Activated CD4-positive, alpha-beta T cell treated with anti-CD3 and anti-CD28 coated beads for 36 hours (primary cell): ENCODE measurements around the gene CCDC185. TPM values are rescaled to one million over a fixed set of nuclear protein-coding genes. Genes with fewer than 3 reads are reported as not detected.
"Not testable (repeated sequence)": the region's sequence is repeated elsewhere in the genome, so short reads cannot be mapped to it uniquely, and the experiment has no call there.

Experiments
- ATAC-seq: fragments of 200-7000 bp; cut with Tn5 transposase; one replicate; pipeline ENCODE4 v1.10.0; 2021; ENCODE audit warnings: mild to moderate bottlenecking, moderate library complexity
- CTCF ChIA-PET: fragments of 350-600 bp; sonication (Branson Sonifier 250); formaldehyde crosslinking; loops from one replicate; lab custom pipeline; 2021; ENCODE audit warnings: antibody characterized with exemption; lab: Charles Lee
- POLR2A ChIA-PET: fragments of 350-600 bp; sonication (Branson Sonifier 250); formaldehyde crosslinking; loops from one replicate; lab custom pipeline; 2021; ENCODE audit warnings: antibody characterized with exemption, inconsistent platforms; lab: Charles Lee
- DNase-seq: peaks from one replicate; pipeline ENCODE4 v3.0.0-alpha.2; 2020
- H3K27ac Mint-ChIP-seq: one replicate; pipeline ENCODE4 v1.8.0; 2021; ENCODE audit warnings: mixed read lengths
- H3K27me3 Mint-ChIP-seq: one replicate; pipeline ENCODE4 v1.8.0; 2021; ENCODE audit warnings: mixed read lengths
- H3K36me3 Mint-ChIP-seq: one replicate; pipeline ENCODE4 v1.8.0; 2021; ENCODE audit warnings: low read depth, mixed read lengths
- H3K4me1 Mint-ChIP-seq: one replicate; pipeline ENCODE4 v1.8.0; 2021; ENCODE audit warnings: mixed read lengths
- H3K4me3 Mint-ChIP-seq: one replicate; pipeline ENCODE4 v1.8.0; 2021; ENCODE audit warnings: mild to moderate bottlenecking, moderate library complexity, mixed read lengths
- H3K9me3 Mint-ChIP-seq: one replicate; pipeline ENCODE4 v1.8.0; 2021; ENCODE audit warnings: low read depth, mixed read lengths
- intact Hi-C, 2 experiments: fragments of 100-400 bp; cut with DNase I in 1 of 2; cut with micrococcal nuclease in 1 of 2; formaldehyde crosslinking; loops; one replicate each; pipeline versions ENCODE4 v1.14.2 to v1.15.1; 2022 to 2024; cut with DNase I, micrococcal nuclease
- total RNA-seq, 2 experiments: library from RNA; stranded (reverse); gene quantifications; one replicate each; pipeline ENCODE4 v1.2.3, GENCODE V29; 2021

CCDC185 gene
- total RNA-seq, 2 experiments from 2014 or later = not detected

GRCh38 chr1:223394706-223395105 is 1.5 kb downstream of the CCDC185 start:
- Mint-ChIP-seq H3K27ac (no peak overlapping the region), H3K9me3 (no peaks in the 10 kb centered on the region), H3K36me3 (no peaks in the 10 kb centered on the region), H3K4me3 (no peak overlapping the region), H3K4me1 (peaks cover 2% of the 10 kb centered on the region), H3K27me3 (peaks cover 21% of the 10 kb centered on the region)
- CTCF ChIA-PET = no interaction called here
- ATAC-seq = no peak
- POLR2A ChIA-PET = no interaction called here
- intact Hi-C loops = no loop called here
- DNase-seq = no peak

DNA sequence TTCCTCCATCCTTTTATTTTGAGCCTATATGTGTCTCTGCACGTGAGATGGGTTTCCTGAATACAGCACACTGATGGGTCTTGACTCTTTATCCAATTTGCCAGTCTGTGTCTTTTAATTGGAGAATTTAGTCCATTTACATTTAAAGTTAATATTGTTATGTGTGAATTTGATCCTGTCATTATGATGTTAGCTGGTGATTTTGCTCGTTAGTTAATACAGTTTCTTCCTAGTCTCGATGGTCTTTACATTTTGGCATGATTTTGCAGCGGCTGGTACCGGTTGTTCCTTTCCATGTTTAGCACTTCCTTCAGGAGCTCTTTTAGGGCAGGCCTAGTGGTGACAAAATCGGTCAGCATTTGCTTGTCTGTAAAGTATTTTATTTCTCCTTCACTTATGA is 6.2 kb downstream of the CCDC185 start:
- ATAC-seq, H3K9me3 Mint-ChIP-seq, H3K27me3 Mint-ChIP-seq, DNase-seq, intact Hi-C loops, H3K27ac Mint-ChIP-seq, POLR2A ChIA-PET, CTCF ChIA-PET, H3K36me3 Mint-ChIP-seq, H3K4me3 Mint-ChIP-seq: not testable (repeated sequence)
- peaks cover 24% of the 10 kb centered on the region for H3K4me1 Mint-ChIP-seq

DNA sequence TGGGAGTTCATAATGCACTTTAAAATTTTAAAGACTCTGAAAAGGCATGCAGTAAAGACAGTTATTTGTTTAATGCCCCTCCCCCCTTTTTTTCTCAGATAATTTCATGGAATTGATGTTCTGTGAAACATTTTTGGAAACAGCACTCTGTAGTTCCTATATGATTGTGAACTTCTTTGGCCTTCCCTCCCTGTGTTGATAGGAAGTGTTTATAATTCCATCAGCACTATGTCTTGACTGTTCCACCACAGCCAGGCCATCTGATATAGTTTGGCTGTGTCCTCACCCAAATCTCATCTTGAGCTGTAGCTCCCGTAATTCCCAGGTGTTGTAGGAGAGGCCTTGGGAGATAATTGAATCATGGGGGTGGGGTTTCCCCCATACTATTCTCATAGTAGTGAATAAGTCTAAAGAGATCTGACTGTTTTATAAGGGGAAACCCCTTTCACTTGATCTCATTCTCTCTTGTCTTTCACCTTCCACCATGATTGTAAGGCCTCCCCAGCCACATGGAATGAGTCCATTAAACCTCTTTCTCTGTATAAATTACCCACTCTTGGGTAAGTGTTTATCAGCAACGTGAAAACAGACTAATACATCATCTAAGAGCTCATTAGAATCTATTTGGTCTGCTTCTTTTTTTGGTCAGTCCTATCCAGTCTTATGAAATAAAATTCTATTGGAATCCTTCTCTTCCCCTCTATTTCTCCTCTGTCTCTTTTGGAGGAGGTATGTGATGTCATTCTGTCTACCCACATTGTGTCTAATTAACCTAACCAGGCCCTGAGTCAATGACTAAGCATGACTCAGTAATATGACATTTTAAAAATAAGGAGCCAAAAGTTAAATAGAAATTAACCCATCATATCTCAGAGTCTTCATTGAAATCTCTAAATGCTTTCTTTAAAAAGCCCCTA is 8.9 kb downstream of the CCDC185 start:
- Mint-ChIP-seq H3K4me1 (peaks cover 30% of the 10 kb centered on the region), H3K9me3 (peaks cover 4% of the 10 kb centered on the region), H3K4me3 (no peak overlapping the region), H3K36me3 (peaks cover 2% of the 10 kb centered on the region), H3K27ac (peak overlapping the region; percentile 19), H3K27me3 (no peaks in the 10 kb centered on the region)
- peak; percentile 96 for ATAC-seq
- DNase-seq = peak; percentile 15
- intact Hi-C loops = no loop called here
- ChIA-PET POLR2A (no interaction called here), CTCF (interaction anchor here (0.9 kb wide), 1 partner anchor 12 kb away, joined by 3 read pairs; no protein-coding TSS in a partner anchor)

- Mint-ChIP-seq H3K4me1 (peaks cover 30% of the 10 kb centered on the region), H3K36me3 (peaks cover 2% of the 10 kb centered on the region), H3K4me3 (no peak overlapping the region), H3K9me3 (peaks cover 4% of the 10 kb centered on the region), H3K27ac (no peak overlapping the region), H3K27me3 (no peaks in the 10 kb centered on the region)
- DNase-seq = no peak
- ChIA-PET CTCF (no interaction called here), POLR2A (no interaction called here)
- no peak for ATAC-seq
- intact Hi-C loops = no loop called here
Observed at GRCh38 chr1:223402790-223403142, 9.6 kb downstream of the CCDC185 start.

DNA sequence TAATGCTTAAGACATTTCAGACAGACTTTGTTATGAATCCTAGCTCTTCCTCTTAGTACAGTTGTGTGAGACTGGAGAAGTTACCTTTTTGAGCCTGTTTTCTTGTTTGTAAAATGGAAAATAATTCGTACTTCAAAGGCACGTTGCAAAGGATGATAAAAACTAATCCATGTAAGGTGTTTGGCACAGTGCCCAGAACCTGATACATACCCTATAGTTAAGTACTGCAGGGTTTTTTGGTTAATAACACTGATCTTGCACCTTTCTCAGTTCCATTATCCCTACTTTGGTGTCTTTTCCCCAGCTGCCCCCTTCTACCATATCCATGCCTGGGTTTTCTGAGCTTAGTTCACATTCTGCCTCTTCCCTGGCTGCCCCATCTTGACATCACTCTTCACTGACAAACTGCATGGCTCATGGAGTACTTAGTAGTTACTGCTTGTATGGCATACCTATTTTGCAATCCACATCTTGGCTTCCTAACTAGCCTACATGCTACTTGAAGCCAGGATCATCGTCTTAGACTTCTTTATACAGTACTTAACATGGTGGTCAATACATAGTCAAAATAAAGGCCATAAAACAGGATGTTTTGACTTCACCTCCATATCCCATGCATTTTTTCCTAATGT is 10.1 kb downstream of the CCDC185 start:
- peaks cover 4% of the 10 kb centered on the region for H3K9me3 Mint-ChIP-seq
- ChIA-PET CTCF (interaction anchor here (0.7 kb wide), 1 partner anchor 279 kb away, joined by 3 read pairs; no protein-coding TSS in a partner anchor), POLR2A (no interaction called here)
- intact Hi-C loops = no loop called here
- H3K27ac Mint-ChIP-seq = no peak overlapping the region
- H3K27me3 Mint-ChIP-seq = no peaks in the 10 kb centered on the region
- H3K36me3 Mint-ChIP-seq = peaks cover 2% of the 10 kb centered on the region
- H3K4me3 Mint-ChIP-seq = no peak overlapping the region
- DNase-seq (no peak), ATAC-seq (no peak)
- peaks cover 30% of the 10 kb centered on the region for H3K4me1 Mint-ChIP-seq

DNA sequence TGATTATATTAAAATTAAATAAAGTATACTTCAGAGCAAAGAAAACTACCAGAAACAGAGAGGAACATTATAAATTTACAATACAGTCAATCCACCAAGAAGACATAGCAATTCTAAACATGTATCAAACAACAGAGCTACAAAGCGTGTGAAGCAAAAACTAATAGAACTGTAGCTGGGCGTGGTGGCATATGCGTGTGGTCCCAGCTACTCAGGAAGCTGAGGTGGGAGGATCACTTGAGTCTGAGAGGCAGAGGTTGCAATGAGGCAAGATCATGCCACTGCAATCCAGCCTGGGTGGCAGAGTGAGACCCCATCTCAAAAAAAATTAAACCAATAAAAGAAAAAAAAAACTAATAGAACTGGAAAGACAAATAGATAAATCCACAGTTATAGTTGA is 12.3 kb downstream of the CCDC185 start:
- H3K27ac Mint-ChIP-seq = no peak overlapping the region
- H3K36me3 Mint-ChIP-seq = peaks cover 2% of the 10 kb centered on the region
- intact Hi-C loops = no loop called here
- H3K9me3 Mint-ChIP-seq = peaks cover 4% of the 10 kb centered on the region
- DNase-seq = no peak
- no peaks in the 10 kb centered on the region for H3K27me3 Mint-ChIP-seq
- ChIA-PET POLR2A (no interaction called here), CTCF (no interaction called here)
- H3K4me3 Mint-ChIP-seq = no peak overlapping the region
- no peak for ATAC-seq
- peaks cover 30% of the 10 kb centered on the region for H3K4me1 Mint-ChIP-seq

DNA sequence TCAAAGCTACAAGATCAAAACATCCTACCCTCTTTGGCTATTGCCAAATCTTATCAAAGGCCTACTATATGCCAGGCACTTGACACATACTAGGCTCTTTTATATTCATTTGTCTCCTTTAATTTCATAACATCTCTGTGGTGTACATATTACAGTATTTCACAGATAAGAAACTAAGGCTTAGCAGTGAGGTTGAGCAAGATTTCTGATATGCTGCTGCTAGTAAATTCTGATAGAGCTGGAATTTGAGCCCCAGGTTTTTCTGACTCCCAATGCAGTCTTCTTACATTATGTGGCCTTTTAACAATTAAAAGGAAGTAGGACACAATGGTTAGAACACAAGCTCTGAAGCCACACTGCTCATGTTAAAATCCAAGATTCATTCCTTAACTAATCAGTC is 16.8 kb downstream of the CCDC185 start:
- Mint-ChIP-seq H3K4me3 (no peak overlapping the region), H3K4me1 (peaks cover 2% of the 10 kb centered on the region), H3K27ac (no peak overlapping the region), H3K36me3 (no peaks in the 10 kb centered on the region), H3K27me3 (no peaks in the 10 kb centered on the region), H3K9me3 (no peaks in the 10 kb centered on the region)
- DNase-seq = no peak
- CTCF ChIA-PET = no interaction called here
- POLR2A ChIA-PET = no interaction called here
- intact Hi-C loops = no loop called here
- no peak for ATAC-seq

DNA sequence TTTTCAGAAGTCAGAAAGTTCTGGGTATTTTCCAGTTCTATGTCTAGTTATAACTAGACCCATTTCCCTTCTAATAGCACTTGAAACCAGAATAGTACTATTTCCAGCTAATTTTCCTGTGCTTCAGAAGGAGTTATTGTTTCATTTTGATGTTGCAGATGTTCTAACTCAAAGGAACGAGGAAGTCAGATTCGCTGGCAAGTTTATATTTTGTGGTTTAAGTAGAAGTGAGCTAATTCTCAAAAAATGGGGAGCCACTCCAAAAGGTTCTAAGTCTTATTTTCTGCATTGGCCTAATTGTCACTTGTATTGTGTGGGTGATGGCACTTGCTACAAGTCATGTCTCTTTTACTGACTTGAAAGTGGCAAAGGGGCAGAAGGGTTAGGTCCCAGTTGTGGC is 18.1 kb downstream of the CCDC185 start:
- H3K9me3 Mint-ChIP-seq = no peaks in the 10 kb centered on the region
- H3K4me3 Mint-ChIP-seq = no peak overlapping the region
- ChIA-PET CTCF (no interaction called here), POLR2A (interaction anchor here (0.6 kb wide), 1 partner anchor 14 kb away, joined by 4 read pairs; no protein-coding TSS in a partner anchor)
- H3K27me3 Mint-ChIP-seq = no peaks in the 10 kb centered on the region
- intact Hi-C loops = no loop called here
- H3K4me1 Mint-ChIP-seq = no peaks in the 10 kb centered on the region
- no peaks in the 10 kb centered on the region for H3K36me3 Mint-ChIP-seq
- DNase-seq = no peak
- ATAC-seq = no peak
- H3K27ac Mint-ChIP-seq = no peak overlapping the region

DNA sequence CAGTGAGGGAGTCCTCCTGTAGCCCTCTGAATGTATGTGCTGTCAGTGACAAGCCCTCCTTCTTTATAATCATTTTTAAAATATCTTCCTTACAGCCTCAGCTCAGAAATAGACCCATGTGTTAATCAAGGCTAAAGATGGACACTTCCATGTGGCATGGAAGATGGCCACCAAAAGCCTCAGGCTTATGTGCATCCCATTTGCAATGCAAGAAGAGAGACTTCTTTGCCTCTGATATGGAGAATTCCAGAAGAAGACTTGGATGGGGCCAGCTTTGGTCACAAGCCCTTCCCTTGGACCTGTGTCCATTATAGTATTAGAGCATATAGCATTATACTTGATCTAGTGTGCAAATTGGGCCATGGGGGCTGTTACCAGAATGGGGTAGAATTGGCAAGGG is 18.5 kb downstream of the CCDC185 start:
- H3K4me3 Mint-ChIP-seq = no peak overlapping the region
- POLR2A ChIA-PET = interaction anchor here (0.6 kb wide), 1 partner anchor 13 kb away, joined by 4 read pairs; no protein-coding TSS in a partner anchor

DNA sequence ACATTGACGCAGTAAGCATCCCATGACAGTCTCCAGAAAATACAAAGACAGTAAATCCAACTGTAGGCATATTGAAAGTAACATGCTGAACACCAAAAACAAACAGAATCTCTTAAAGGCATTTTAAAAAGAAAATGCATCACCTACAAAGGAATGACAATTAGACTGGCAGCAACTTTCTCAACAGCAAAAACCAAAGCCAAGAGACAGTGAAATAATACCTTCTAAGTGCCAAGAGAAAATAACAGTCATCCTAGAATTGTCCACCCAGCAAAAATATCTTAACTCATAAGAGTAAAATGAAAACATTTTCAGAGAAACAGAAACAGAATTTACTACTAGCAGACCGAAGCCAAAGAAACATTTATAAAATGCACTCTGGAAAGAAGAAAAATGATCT is 20.0 kb downstream of the CCDC185 start:
- Mint-ChIP-seq H3K4me3 (no peak overlapping the region), H3K27me3 (no peaks in the 10 kb centered on the region), H3K27ac (no peak overlapping the region), H3K36me3 (no peaks in the 10 kb centered on the region), H3K4me1 (no peaks in the 10 kb centered on the region), H3K9me3 (no peaks in the 10 kb centered on the region)
- CTCF ChIA-PET = no interaction called here
- no peak for DNase-seq
- POLR2A ChIA-PET = no interaction called here
- ATAC-seq = no peak
- intact Hi-C loops = no loop called here

More for the DNA sequence above, 18.5 kb downstream of the CCDC185 start:
- Mint-ChIP-seq H3K36me3 (no peaks in the 10 kb centered on the region), H3K27ac (no peak overlapping the region), H3K9me3 (no peaks in the 10 kb centered on the region), H3K4me1 (no peaks in the 10 kb centered on the region), H3K27me3 (no peaks in the 10 kb centered on the region)
- ATAC-seq = no peak
- CTCF ChIA-PET = interaction anchor here (0.6 kb wide), 1 partner anchor 102 kb away, joined by 4 read pairs; no protein-coding TSS in a partner anchor
- intact Hi-C loops = no loop called here
- DNase-seq = no peak

DNA sequence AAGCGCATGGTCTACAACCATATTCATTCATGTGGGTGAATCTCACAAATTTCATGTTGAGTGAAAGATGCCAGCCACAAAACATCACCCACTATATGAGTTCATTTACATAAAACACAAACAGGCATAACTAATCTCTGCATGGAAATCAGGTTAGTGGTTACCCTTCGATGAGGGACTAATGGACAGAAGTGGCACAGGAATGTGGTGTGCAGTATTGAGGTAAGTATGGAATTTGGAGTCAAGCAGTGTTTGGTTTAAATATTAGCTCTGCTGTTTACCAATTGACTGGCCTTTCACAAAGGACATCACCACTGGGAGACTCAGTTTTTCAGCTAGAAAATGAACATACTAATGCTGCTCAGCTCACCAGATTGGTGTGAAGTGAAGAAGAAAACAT is 24.2 kb downstream of the CCDC185 start:
- Mint-ChIP-seq H3K9me3 (no peaks in the 10 kb centered on the region), H3K27me3 (no peaks in the 10 kb centered on the region), H3K27ac (no peak overlapping the region), H3K4me1 (no peaks in the 10 kb centered on the region), H3K36me3 (no peaks in the 10 kb centered on the region), H3K4me3 (no peak overlapping the region)
- ChIA-PET CTCF (interaction anchor here (0.7 kb wide), 1 partner anchor 255 kb away, joined by 3 read pairs; no protein-coding TSS in a partner anchor), POLR2A (no interaction called here)
- DNase-seq (no peak), ATAC-seq (no peak)
- intact Hi-C loops = no loop called here
